Measurements from ENCODE around the gene FOSL2.
A peak's percentile ranks its signal among the peaks of the same experiment; 100 is the strongest.

Gene FOSL2

GRCh38 chr2:28390241-28390745, 2.4 kb upstream of the FOSL2 start:
- H3K27me3 ChIP-seq, result no peaks in the 10 kb centered on the region

GRCh38 chr2:28390746-28391563, 1.7 kb upstream of the FOSL2 start:
- intact Hi-C loops (cut with DNase I; ENCODE audit: low total_unique reads), result loop anchor here (2.0 to 10.0 kb wide), 3 partner anchors 49 to 500 kb away; partner anchors contain the start of genes BABAM2 and RBKS
- Histone ChIP-seq H3K27ac (peak overlapping the region; percentile 99 to 100), H3K4me1 (peaks cover 0 to 15% (median 9%) of the 10 kb centered on the region in 4 donors), H3K9me3 (no peaks in the 10 kb centered on the region), H3K4me3 (peak overlapping the region; percentile 96 to 97), H3K27me3 (no peaks in the 10 kb centered on the region), H3K36me3 (peaks cover 0 to 12% (median 10%) of the 10 kb centered on the region in 3 donors)
- TF ChIP-seq, protein P1, sequence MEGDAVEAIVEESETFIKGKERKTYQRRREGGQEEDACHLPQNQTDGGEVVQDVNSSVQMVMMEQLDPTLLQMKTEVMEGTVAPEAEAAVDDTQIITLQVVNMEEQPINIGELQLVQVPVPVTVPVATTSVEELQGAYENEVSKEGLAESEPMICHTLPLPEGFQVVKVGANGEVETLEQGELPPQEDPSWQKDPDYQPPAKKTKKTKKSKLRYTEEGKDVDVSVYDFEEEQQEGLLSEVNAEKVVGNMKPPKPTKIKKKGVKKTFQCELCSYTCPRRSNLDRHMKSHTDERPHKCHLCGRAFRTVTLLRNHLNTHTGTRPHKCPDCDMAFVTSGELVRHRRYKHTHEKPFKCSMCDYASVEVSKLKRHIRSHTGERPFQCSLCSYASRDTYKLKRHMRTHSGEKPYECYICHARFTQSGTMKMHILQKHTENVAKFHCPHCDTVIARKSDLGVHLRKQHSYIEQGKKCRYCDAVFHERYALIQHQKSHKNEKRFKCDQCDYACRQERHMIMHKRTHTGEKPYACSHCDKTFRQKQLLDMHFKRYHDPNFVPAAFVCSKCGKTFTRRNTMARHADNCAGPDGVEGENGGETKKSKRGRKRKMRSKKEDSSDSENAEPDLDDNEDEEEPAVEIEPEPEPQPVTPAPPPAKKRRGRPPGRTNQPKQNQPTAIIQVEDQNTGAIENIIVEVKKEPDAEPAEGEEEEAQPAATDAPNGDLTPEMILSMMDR (IDR thresholded peaks at IDR 0.05), result no peak
- DNase-seq, result peak; percentile 92 to 96

More at GRCh38 chr2:28390241-28390745, 2.4 kb upstream of the FOSL2 start:
- TF ChIP-seq, protein P1 (IDR thresholded peaks at IDR 0.05), result peak in 1 of 2 experiments; percentile 28
- intact Hi-C loops (cut with DNase I; ENCODE audit: low total_unique reads), result loop anchor here (2.0 to 10.0 kb wide), 3 partner anchors 48 to 499 kb away; partner anchors contain the start of genes BABAM2 and RBKS
- H3K4me1 ChIP-seq, result peaks cover 0 to 15% (median 9%) of the 10 kb centered on the region in 4 donors
- peaks cover 0 to 12% (median 10%) of the 10 kb centered on the region in 3 donors for H3K36me3 ChIP-seq
- H3K9me3 ChIP-seq, result no peaks in the 10 kb centered on the region
- H3K27ac ChIP-seq, result peak overlapping the region; percentile 99 to 100
- peak overlapping the region; percentile 96 to 97 for H3K4me3 ChIP-seq
- peak; percentile 88 to 95 for DNase-seq

DNA sequence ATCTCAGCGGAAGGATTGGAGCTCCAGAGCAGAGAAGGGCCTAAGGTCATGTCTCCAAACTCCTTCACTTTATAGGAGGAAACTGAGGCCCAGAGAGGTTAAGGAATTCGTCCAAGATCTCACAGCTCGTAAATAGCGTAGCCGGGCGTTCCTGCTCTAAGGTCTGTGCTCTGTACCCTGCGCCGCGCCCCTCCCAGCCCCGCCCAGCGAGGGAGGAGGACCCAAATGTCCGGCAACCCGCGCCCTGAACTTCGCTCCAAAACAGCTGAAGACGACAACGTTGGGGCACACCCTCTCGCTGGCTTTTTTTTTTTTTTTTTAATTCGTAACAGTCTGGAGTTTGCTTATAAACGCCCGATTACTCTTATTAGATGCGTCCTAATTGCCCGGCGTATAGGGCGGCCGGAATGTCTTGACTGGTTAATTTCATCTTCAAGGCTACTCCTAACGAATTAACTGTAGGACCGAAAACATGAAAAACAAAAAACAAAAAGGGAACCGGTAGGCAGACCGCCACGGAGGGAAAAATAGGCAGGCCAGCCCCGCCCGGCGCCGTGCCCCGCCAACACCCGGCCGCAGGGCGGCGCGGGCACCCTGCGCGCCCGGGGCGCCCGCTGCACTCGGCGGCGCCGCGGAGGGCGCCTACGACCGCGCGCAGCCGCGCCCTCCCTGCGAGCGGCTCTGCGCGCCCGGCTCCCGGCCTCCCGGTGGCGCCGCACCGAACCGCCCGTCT, 928 bp upstream of the FOSL2 start:
- TF ChIP-seq, protein P1 (IDR thresholded peaks at IDR 0.05), result peak in 1 of 2 experiments; percentile 54
- no peaks in the 10 kb centered on the region for H3K27me3 ChIP-seq
- H3K4me3 ChIP-seq, result peak overlapping the region; percentile 96 to 97
- H3K36me3 ChIP-seq, result peaks cover 0 to 12% (median 10%) of the 10 kb centered on the region in 3 donors
- peak; percentile 98 for DNase-seq
- intact Hi-C loops (cut with DNase I; ENCODE audit: low total_unique reads), result loop anchor here (2.0 to 10.0 kb wide), 4 partner anchors 49 to 687 kb away; partner anchors contain the start of genes BABAM2 and RBKS
- H3K27ac ChIP-seq, result peak overlapping the region; percentile 99 to 100
- H3K4me1 ChIP-seq, result peaks cover 0 to 15% (median 9%) of the 10 kb centered on the region in 4 donors
- H3K9me3 ChIP-seq, result no peaks in the 10 kb centered on the region

DNA sequence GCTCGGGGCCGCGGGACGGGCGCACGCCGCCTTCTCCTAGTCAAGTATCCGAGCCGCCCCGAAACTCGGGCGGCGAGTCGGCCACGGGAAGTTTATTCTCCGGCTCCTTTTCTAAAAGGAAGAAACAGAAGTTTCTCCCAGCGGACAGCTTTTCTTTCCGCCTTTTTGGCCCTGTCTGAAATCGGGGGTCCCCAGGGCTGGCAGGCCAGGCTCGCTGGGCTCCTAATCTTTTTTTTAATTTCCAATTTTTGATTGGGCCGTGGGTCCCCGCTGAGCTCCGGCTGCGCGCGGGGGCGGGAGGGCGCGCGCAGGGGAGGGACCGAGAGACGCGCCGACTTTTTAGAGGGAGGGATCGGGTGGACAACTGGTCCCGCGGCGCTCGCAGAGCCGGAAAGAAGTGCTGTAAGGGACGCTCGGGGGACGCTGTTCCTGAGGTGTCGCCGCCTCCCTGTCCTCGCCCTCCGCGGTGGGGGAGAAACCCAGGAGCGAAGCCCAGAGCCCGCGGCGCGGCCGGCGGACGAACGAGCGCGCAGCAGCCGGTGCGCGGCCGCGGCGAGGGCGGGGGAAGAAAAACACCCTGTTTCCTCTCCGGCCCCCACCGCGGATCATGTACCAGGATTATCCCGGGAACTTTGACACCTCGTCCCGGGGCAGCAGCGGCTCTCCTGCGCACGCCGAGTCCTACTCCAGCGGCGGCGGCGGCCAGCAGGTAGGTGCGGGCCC, 617 bp downstream of the FOSL2 start:
- peak; percentile 67 to 86 for DNase-seq
- intact Hi-C loops (cut with DNase I; ENCODE audit: low total_unique reads), result loop anchor here (2.0 to 10.0 kb wide), 3 partner anchors 51 to 688 kb away; no protein-coding TSS in a partner anchor
- peaks cover 8 to 16% (median 12%) of the 10 kb centered on the region in 3 donors for H3K36me3 ChIP-seq
- H3K27ac ChIP-seq, result peak overlapping the region; percentile 99 to 100
- TF ChIP-seq, protein P1 (IDR thresholded peaks at IDR 0.05), result no peak
- no peaks in the 10 kb centered on the region for H3K9me3 ChIP-seq
- H3K4me1 ChIP-seq, result peaks cover 8 to 28% (median 16%) of the 10 kb centered on the region in 4 donors
- peak overlapping the region; percentile 96 to 97 for H3K4me3 ChIP-seq
- H3K27me3 ChIP-seq, result no peaks in the 10 kb centered on the region

Data from tibial artery (tissue), 4 donors.